ENCODE measurements around the gene TRPV3. TPM values are rescaled to one million over a fixed set of nuclear protein-coding genes. Genes with fewer than 3 reads are reported as not detected.

The TRPV3 gene
- total RNA-seq, 1 donor from 2014 or later = 2.1 TPM

DNA sequence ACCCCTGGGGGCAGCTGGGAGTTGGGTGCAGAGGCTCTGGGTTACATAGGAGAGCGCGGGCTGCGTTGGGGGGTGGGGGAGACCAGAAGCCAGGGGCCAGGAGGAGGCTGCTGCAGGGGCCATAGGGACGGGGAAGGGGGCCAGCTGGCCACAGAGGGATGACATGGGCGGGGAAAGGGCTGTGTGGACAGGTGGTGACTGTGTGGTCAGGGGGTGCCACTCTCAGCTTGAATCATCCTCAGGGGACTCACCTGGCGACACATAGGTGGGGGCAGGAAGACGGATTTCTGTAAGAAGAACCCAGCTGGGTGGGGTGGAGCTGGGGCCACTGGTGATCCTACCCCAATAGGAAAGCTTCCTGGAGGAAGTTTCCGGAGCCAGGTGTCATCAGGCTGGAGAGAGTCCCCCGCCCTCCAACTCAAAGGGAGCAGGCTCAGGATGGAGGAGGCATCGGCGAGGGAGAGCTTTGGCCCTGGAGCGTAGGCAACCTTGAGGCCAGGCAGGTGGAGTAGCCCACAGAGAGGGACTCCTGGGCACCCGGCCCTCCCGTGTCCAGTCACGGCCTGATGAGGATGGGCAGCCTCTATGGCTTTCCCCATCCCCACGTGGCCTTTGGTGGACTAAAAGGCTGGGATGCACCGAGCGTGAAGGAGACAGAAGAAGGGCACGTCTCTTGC is 1.2 kb downstream of the TRPV3 start:
- TF ChIP-seq, protein P1, sequence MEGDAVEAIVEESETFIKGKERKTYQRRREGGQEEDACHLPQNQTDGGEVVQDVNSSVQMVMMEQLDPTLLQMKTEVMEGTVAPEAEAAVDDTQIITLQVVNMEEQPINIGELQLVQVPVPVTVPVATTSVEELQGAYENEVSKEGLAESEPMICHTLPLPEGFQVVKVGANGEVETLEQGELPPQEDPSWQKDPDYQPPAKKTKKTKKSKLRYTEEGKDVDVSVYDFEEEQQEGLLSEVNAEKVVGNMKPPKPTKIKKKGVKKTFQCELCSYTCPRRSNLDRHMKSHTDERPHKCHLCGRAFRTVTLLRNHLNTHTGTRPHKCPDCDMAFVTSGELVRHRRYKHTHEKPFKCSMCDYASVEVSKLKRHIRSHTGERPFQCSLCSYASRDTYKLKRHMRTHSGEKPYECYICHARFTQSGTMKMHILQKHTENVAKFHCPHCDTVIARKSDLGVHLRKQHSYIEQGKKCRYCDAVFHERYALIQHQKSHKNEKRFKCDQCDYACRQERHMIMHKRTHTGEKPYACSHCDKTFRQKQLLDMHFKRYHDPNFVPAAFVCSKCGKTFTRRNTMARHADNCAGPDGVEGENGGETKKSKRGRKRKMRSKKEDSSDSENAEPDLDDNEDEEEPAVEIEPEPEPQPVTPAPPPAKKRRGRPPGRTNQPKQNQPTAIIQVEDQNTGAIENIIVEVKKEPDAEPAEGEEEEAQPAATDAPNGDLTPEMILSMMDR (conservative IDR thresholded peaks at IDR 0.05) = no peak
- Mint-ChIP-seq H3K9me3 (no peaks in the 10 kb centered on the region), H3K4me3 (no peak overlapping the region), H3K36me3 (ENCODE audit: low read depth) (no peaks in the 10 kb centered on the region), H3K27ac (ENCODE audit: unreplicated experiment) (no peak overlapping the region), H3K4me1 (no peaks in the 10 kb centered on the region), H3K27me3 (ENCODE audit: low read depth) (no peaks in the 10 kb centered on the region)
- DNase-seq (ENCODE audit: low read depth, low spot score) = no peak

DNA sequence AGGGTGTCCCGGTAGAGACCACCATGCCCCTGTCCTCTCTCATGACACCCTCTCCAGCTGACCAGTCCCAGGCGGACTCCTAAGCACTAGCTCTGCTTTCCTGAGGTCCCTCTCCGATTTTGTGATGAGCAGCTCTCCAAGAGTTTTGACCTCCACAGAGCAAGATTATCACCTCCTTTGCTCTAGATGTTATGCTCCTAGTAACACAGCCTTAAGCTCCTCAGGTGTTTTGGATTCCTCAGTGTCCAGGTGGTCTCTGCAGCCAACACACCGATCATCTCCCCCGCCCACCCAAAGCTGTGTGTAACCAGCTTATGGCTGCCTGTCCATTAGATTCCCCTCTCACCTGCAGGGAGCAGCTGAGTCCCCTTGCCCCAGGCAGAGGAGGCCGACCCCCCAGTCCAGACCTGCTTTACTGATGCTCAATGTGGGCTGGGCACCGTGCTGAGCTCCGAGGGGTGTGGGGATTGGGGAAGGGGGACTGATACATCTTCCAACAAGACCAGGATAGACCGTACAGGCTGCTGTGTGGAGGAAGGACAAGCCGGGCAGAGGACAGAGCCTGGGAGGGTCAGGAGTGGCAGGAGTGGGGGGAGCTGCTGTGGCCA is 2.3 kb downstream of the TRPV3 start:
- Mint-ChIP-seq H3K27ac (ENCODE audit: unreplicated experiment) (peak overlapping the region; percentile 19), H3K36me3 (ENCODE audit: low read depth) (no peaks in the 10 kb centered on the region), H3K4me1 (no peaks in the 10 kb centered on the region), H3K4me3 (no peak overlapping the region), H3K27me3 (ENCODE audit: low read depth) (no peaks in the 10 kb centered on the region), H3K9me3 (no peaks in the 10 kb centered on the region)
- TF ChIP-seq, protein P1 (conservative IDR thresholded peaks at IDR 0.05) = no peak
- no peak for DNase-seq (ENCODE audit: low read depth, low spot score)

DNA sequence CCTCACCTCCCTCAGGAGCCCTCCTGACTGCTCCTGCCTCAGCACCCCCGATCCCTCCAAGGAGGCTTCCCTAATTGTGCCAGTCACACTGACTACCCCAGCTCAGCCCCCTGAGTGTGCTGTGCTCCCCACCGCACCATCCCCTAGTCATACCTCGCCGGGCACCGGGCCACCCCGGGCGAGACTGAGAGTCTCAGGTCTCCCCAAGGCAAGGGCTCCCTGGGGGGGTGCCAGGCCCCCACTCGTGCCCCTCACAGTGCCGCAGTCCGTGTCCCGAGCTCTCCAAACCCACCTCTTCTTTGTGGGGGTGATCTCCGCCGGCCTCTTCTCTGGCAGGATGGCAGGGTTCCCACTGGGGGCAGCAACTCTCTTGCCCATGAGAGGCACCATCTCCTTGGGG is 3.2 kb downstream of the TRPV3 start:
- no peak overlapping the region for H3K4me3 Mint-ChIP-seq
- DNase-seq (ENCODE audit: low read depth, low spot score) = no peak
- H3K27me3 Mint-ChIP-seq (ENCODE audit: low read depth) = peaks cover 4% of the 10 kb centered on the region
- TF ChIP-seq, protein P1 (conservative IDR thresholded peaks at IDR 0.05) = no peak
- H3K36me3 Mint-ChIP-seq (ENCODE audit: low read depth) = peaks cover 3% of the 10 kb centered on the region
- H3K9me3 Mint-ChIP-seq = peaks cover 5% of the 10 kb centered on the region
- H3K4me1 Mint-ChIP-seq = no peaks in the 10 kb centered on the region
- H3K27ac Mint-ChIP-seq (ENCODE audit: unreplicated experiment) = no peak overlapping the region

DNA sequence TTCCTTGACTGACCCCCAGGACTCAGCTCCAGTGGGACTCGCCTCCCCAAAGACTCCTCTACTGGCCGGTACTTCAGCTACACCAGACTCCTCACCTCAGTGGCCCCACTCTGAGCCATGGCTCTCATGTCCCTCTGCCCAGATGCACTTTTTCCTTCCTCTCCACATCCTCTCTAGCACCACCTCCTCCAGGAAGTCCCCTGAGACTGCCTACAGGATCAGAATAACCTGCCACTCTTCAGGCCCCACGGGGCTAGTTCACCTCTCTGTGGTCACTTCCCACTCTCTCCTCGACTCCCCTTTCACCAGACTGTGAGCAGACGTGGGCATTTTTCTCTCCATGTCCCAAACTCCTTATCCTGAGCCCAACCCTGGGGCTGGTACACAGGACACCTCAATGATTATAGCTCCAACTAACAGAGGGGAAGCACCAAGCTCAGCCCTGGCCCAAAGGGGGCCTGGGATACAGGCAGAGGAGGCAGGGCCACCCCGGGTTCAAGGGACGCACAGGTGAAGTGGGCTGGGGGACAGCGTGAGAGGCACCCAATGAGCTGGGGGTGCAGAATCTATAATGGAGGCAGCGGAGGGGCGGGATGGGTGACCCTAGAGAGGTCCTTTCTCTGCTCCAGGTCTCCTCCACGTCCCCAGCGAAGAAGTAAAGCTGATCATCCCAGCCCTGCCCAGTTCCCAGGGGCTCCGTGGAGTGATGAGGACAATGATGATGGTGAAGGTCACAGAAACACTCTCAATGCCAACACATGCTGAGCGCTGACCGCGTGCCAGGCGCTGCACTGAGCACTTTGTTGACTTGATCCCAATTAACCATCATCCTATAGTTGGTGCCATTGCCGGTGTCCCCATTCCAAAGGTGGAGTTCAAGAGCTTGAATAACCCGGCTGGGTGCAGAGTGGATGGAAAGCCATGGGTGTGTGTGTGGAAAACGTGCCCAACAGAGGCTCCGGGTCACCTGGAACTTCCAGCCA is 3.9 kb downstream of the TRPV3 start:
- Mint-ChIP-seq H3K36me3 (ENCODE audit: low read depth) (peaks cover 4% of the 10 kb centered on the region), H3K27ac (ENCODE audit: unreplicated experiment) (no peak overlapping the region), H3K9me3 (peaks cover 9% of the 10 kb centered on the region), H3K27me3 (ENCODE audit: low read depth) (peaks cover 4% of the 10 kb centered on the region), H3K4me1 (no peaks in the 10 kb centered on the region), H3K4me3 (no peak overlapping the region)
- TF ChIP-seq, protein P1 (conservative IDR thresholded peaks at IDR 0.05) = no peak
- no peak for DNase-seq (ENCODE audit: low read depth, low spot score)

DNA sequence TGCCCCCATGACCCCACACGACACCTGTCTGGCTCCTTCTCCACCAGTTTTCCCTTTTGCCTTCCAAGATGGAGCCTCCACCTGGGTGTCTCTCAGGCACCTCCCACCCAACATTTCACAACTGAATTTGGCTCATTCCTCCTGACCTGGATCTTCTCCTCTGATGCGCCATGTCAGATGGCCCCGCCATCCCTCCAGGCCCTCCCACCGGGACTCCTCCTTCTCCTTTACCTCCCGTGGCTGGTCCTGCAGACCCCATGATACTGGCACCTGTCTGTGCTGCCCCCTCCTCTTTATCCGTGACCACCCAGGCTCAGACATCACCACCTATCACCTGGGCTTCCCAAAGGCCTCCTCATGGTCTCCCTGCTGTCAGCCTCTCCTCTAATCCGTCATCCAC is 4.7 kb downstream of the TRPV3 start:
- H3K4me3 Mint-ChIP-seq = no peak overlapping the region
- TF ChIP-seq, protein P1 (conservative IDR thresholded peaks at IDR 0.05) = no peak
- peaks cover 4% of the 10 kb centered on the region for H3K27me3 Mint-ChIP-seq (ENCODE audit: low read depth)
- DNase-seq (ENCODE audit: low read depth, low spot score) = no peak
- peak overlapping the region; percentile 35 for H3K27ac Mint-ChIP-seq (ENCODE audit: unreplicated experiment)
- H3K36me3 Mint-ChIP-seq (ENCODE audit: low read depth) = peaks cover 4% of the 10 kb centered on the region
- H3K4me1 Mint-ChIP-seq = no peaks in the 10 kb centered on the region
- peaks cover 9% of the 10 kb centered on the region for H3K9me3 Mint-ChIP-seq
